GM12872 (cell line): ENCODE measurements around the gene ANTXR1.
A peak's percentile ranks its signal among the peaks of the same experiment; 100 is the strongest.

Experiments
- TF ChIP-seq, protein P1 (sequence below): IDR thresholded peaks from 3 replicates; pipeline ENCODE4 v1.5.1; 2011; ENCODE audit warnings: low read depth, mild to moderate bottlenecking, low read length, moderate library complexity; ENCODE audit not compliant: insufficient read depth

ANTXR1 gene

DNA sequence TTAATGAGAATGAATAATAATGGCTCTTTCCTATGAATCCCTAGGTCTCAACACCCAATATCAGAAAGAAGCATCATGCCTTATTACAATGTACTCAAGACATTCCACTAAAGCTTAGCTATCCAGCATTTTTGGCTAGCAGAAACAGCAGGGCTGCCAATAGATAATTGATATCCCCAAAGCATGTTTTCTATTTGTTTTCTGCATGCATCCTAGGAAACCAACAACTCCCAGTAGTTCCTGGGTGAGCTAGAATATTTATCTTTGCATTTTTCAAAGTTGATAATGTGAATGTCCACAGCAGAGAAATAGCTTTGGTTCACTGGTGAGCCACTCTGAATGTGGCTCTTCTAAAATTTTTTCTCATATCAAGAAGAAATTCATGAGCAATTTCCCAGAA is 5.8 kb upstream of the ANTXR1 start:
- TF ChIP-seq, protein P1, sequence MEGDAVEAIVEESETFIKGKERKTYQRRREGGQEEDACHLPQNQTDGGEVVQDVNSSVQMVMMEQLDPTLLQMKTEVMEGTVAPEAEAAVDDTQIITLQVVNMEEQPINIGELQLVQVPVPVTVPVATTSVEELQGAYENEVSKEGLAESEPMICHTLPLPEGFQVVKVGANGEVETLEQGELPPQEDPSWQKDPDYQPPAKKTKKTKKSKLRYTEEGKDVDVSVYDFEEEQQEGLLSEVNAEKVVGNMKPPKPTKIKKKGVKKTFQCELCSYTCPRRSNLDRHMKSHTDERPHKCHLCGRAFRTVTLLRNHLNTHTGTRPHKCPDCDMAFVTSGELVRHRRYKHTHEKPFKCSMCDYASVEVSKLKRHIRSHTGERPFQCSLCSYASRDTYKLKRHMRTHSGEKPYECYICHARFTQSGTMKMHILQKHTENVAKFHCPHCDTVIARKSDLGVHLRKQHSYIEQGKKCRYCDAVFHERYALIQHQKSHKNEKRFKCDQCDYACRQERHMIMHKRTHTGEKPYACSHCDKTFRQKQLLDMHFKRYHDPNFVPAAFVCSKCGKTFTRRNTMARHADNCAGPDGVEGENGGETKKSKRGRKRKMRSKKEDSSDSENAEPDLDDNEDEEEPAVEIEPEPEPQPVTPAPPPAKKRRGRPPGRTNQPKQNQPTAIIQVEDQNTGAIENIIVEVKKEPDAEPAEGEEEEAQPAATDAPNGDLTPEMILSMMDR = no peak

DNA sequence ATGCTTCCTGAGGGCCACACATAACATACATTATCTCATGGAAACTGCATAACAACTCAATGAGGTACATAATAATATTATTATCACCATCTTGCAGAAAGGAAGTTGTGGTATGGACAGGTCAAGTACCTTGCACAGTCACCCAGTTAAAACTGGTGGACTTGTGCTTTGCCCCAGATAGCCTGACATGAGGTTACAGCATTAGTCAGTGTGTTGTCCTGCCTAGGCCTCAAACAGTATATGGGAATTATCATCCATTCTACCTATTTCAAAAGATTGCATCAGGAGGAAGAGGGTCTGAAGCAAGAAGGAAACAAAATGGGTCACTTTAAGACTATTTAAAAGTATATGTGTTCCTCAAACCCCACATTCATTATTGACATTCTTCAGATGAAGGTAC is 5.4 kb upstream of the ANTXR1 start:
- TF ChIP-seq, protein P1 = no peak

DNA sequence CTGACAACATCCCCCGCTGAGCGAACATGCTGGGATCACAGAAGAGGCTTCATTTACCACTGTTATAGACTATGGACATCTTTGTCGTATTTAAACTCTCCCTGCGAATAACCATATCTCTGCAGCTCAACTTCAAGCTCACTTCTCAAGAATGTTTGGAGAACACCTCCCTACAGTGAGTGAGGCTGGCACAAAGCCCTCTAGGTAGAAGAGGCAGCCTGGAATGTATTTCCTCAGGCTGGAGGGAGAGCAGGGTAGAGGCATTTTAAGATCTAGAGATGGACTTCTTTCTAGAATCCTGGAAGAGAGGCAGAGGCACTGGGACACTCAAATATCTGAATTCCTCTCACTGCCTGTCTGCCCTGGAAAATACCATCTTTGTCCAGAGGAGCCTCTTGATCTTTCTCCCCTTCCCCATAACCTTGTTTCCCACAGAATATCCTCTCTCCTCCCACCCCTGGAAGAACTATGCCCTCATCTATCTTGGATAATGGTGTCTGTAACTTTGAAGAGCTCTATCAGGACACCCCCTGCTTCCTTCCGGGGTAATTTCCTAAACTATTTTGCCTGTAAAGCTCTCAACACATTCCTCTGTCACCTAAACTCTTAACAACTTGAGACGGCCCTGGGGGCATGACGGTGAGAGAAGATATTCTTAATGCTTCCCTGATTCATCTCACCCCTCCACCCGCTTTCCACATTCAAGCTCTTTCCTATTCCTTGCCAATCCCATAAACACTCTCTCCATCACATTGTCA is 2.4 kb upstream of the ANTXR1 start:
- TF ChIP-seq, protein P1 = no peak

DNA sequence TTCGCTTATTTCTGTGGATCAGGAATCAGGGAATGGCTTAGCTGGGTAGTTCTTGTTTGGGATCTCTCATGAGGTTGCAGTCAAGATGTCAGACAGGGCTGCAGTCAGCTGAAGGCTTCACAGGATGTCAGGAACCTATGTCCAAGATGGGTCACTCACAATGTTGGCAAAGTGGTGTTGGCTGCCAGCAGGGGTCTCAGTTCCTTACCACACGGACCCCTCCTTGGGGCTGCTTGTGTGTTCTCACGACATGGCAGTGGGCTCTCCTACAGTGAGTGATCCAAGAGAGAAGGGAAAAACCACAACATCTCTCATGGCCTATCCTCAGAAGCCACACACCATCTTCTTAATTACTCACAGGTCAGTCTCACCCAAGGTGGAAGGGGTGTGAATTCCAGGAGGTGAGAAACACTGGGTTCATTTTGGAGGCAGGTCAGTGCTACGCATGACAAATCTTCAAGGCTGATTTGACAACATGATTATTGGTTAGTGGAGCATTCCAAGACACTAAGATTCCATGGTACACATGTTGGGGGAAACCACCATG is 1.3 kb upstream of the ANTXR1 start:
- TF ChIP-seq, protein P1 = no peak

DNA sequence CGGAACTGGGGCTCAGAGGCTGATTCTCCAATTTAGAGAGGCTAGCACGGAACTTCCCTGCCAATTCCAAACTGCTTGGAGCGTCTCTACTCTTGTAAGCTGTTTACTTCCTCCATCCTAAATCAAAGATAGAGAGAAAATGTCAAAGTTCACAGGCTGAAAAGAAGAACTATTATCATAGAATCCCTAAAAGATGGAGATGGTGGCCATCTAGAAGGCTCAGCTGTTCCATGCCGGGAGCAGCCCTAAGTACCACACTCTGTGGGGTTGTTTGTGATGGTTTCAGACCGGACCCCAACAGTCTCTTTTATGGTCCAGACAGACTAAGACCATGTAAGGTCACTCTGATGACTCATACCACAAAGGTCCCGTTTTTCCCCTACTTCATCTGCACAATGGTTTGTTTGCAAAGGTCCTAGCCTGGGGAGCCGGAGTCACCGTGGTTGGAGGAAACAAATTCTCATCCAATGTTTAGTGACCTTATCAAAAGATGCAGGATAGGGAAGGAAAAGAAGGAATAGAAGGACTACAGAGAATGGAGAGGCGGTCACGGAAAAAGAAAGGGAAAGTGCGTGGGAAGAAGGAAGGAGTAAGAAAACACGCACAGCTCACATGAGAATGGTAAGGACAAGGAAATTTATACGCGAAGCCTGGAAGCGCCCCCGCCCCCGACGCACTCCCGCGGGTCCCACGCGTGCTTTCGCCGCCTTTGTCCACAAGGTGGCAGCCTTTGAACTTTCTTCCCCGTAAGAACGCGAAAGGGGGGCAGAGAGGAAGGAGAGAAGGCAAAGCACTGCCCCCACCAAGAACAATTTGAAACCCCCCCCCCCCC is 453 bp upstream of the ANTXR1 start:
- TF ChIP-seq, protein P1 = peak; percentile 74

DNA sequence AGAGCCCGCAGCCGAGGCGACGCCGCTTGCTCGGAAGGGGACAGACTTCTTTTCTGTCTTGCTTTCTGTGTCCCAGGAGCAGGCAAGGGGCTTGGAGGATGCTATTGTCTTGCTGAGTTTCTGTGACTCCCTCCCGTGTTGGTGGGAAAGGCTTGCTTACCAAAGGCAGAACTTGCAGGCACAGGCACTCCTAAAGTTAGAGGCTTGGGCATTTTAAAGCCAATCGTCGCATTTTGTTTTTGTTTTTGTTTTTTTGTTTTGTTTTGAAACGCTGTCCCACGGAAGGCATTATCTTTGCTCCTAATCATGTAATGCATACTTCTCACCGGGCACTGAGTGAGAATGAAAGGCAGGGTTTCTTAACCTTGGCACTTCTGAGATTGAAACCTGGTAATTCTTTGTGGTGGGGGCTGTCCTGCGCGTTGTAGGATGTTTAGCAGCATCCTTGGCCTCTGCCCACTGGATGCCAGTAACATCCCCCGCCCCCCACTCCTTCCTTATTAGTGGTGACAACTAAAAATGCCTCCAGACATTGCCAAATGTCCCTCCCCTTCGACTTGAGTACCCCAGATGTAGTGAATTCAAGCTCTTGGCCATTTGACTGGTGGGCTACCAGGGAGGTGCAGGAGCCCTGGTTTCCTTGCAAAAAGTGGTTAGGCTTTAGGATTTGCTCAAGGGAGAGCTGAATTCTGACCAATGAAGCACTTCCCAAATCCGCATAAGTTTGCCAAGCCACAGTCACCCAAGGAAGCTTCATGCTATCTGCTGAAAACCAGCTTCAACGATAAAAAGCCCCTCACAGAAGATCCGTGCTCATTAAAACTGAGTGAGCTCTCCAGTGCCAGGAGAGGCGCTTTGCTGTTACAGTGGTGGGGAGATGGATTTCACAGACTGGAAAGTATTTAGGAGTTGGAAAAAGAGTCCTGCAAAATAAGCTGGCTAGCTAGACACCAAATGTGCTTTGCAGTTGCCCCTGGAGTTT is 1.2 kb downstream of the ANTXR1 start:
- TF ChIP-seq, protein P1 = no peak

DNA sequence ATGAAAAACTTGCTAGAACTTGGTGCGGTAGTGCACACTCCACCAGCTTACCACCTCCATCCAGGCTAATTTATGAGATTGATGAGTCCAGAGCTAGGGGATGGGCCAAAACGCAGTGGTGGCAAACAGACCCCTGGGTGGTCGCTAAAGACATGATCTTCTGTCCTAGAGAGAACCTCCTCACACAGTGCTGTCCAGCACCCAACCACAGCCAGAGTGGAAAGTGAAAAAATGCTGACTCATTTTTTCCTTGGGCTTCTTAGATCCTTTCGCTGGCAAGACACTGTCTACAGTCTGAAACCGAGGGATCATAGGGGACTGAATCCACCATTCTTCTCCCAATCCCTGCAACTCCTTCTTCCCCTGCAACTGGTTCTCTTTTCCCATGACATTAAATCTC is 4.1 kb downstream of the ANTXR1 start:
- TF ChIP-seq, protein P1 = no peak
